HG02970 (cell line): ENCODE measurements around the gene CEP89.
"Not testable (repeated sequence)": the region's sequence is repeated elsewhere in the genome, so short reads cannot be mapped to it uniquely, and the experiment has no call there.

Experiments
- ATAC-seq: cut with Tn5 transposase; IDR thresholded peaks from one replicate; pipeline ENCODE4 v1.9.1; 2021; ENCODE audit warnings: mild to moderate bottlenecking, moderate library complexity, moderate number of reproducible peaks; ENCODE audit not compliant: unreplicated experiment, low FRiP score

The CEP89 gene

GRCh38 chr19:32856818-32857217 lies 114.9 kb downstream of the CEP89 start:
- not testable (repeated sequence) for ATAC-seq

- no peak for ATAC-seq
These were observed 119.5 kb downstream of the CEP89 start for GRCh38 chr19:32852216-32852615.

- ATAC-seq, result not testable (repeated sequence)
These were observed 123.7 kb downstream of the CEP89 start for GRCh38 chr19:32848035-32848434.

- no peak for ATAC-seq
These were observed 128.0 kb downstream of the CEP89 start for GRCh38 chr19:32843716-32844245.

GRCh38 chr19:32842061-32842460 lies 129.7 kb downstream of the CEP89 start:
- no peak for ATAC-seq

GRCh38 chr19:32837531-32837930 lies 134.2 kb downstream of the CEP89 start:
- no peak for ATAC-seq

- ATAC-seq, result not testable (repeated sequence)
These were observed 138.4 kb downstream of the CEP89 start for GRCh38 chr19:32833388-32833787.

GRCh38 chr19:32832825-32833224 lies 138.9 kb downstream of the CEP89 start:
- ATAC-seq, result not testable (repeated sequence)

GRCh38 chr19:32832094-32832493 lies 139.7 kb downstream of the CEP89 start:
- not testable (repeated sequence) for ATAC-seq

GRCh38 chr19:32831611-32832010 lies 140.1 kb downstream of the CEP89 start:
- ATAC-seq, result no peak

GRCh38 chr19:32830231-32831014 lies 141.3 kb downstream of the CEP89 start:
- ATAC-seq, result no peak

- no peak for ATAC-seq
These were observed 142.3 kb downstream of the CEP89 start for GRCh38 chr19:32829345-32829896.

- no peak for ATAC-seq
These were observed 143.0 kb downstream of the CEP89 start for GRCh38 chr19:32828643-32829344.

GRCh38 chr19:32828139-32828538 lies 143.6 kb downstream of the CEP89 start:
- ATAC-seq, result no peak
